Head of caudate nucleus (tissue), 42 donors: Measurements from ENCODE around the gene DPH1.

Experiments
- DNase-seq, 42 donors: peaks; one replicate each; pipeline versions ENCODE4 v3.0.0 to v3.0.0-alpha.2; 2020 to 2021; ENCODE audit warnings: mixed read lengths in 7 of 42
- intact Hi-C: fragments of 100-400 bp; cut with DNase I; formaldehyde crosslinking; loops from one replicate; pipeline ENCODE4 v1.15.0; 2022

Gene DPH1

GRCh38 chr17:2023692-2024571 is 6.0 kb upstream of the DPH1 start:
- DNase-seq = peak in 36 of 42 donors; percentile 21 to 86 (median 61)
- intact Hi-C loops = no loop called here

- no peak for DNase-seq
- intact Hi-C loops = no loop called here
These were observed 5.3 kb upstream of the DPH1 start for GRCh38 chr17:2024572-2025219.

- intact Hi-C loops = no loop called here
- DNase-seq = peak; percentile 33 to 93 (median 80)
These were observed 4.7 kb upstream of the DPH1 start, which contains the start of gene RTN4RL1 for GRCh38 chr17:2025220-2025621. Gene RTN4RL1 (minus strand): TSS chr17:2025334. CDS start chr17:2024865, 469 bp downstream.

GRCh38 chr17:2025622-2026309 is 4.2 kb upstream of the DPH1 start:
- intact Hi-C loops = no loop called here
- peak in 40 of 42 donors; percentile 44 to 83 (median 72) for DNase-seq

GRCh38 chr17:2027528-2028233 is 2.3 kb upstream of the DPH1 start:
- intact Hi-C loops = no loop called here
- DNase-seq = peak in 3 of 42 donors; percentile 39 to 57 (median 52)

GRCh38 chr17:2028234-2028614 is 1.7 kb upstream of the DPH1 start:
- intact Hi-C loops = no loop called here
- DNase-seq = no peak

- intact Hi-C loops = no loop called here
- DNase-seq = no peak
These were observed 1.2 kb upstream of the DPH1 start for GRCh38 chr17:2028737-2029136.

GRCh38 chr17:2030779-2031163 is 818 bp downstream of the DPH1 start:
- intact Hi-C loops = loop anchor here (5.0 kb wide), 1 partner anchor 123 kb away; no protein-coding TSS in a partner anchor
- peak in 3 of 42 donors; percentile 62 to 71 (median 63) for DNase-seq

- no peak for DNase-seq
- intact Hi-C loops = loop anchor here (5.0 kb wide), 1 partner anchor 126 kb away; no protein-coding TSS in a partner anchor
These were observed 3.2 kb downstream of the DPH1 start for GRCh38 chr17:2033153-2033552.

- intact Hi-C loops = loop anchor here (5.0 kb wide), 1 partner anchor 127 kb away; no protein-coding TSS in a partner anchor
- DNase-seq = peak in 13 of 42 donors; percentile 23 to 79 (median 56)
These were observed 4.2 kb downstream of the DPH1 start for GRCh38 chr17:2034157-2034556.

- intact Hi-C loops = loop anchor here (5.0 kb wide), 1 partner anchor 128 kb away; no protein-coding TSS in a partner anchor
These were observed 5.0 kb downstream of the DPH1 start for GRCh38 chr17:2034806-2035540.

GRCh38 chr17:2035541-2036488 is 5.9 kb downstream of the DPH1 start:
- intact Hi-C loops = no loop called here
- DNase-seq = peak in 10 of 42 donors; percentile 31 to 65 (median 53)

More at GRCh38 chr17:2034806-2035540, 5.0 kb downstream of the DPH1 start:
- DNase-seq = no peak

GRCh38 chr17:2037155-2037554 is 7.2 kb downstream of the DPH1 start:
- DNase-seq = no peak
- intact Hi-C loops = no loop called here

- no peak for DNase-seq
- intact Hi-C loops = loop anchor here (10.0 kb wide), 1 partner anchor 326 kb away; the partner anchor contains the start of gene TLCD2
These were observed 10.4 kb downstream of the DPH1 start for GRCh38 chr17:2040219-2040827.

GRCh38 chr17:2040942-2041560 is 11.1 kb downstream of the DPH1 start:
- intact Hi-C loops = loop anchor here (10.0 kb wide), 1 partner anchor 326 kb away; the partner anchor contains the start of gene TLCD2

More at GRCh38 chr17:2040942-2041560, 11.1 kb downstream of the DPH1 start:
- DNase-seq = no peak
